KMS-11 (cell line): ENCODE measurements around the gene RAMACL.

Experiments
- H2AFZ ChIP-seq: fragments of 200-600 bp; sonication (generic); 2 replicates; pipeline ENCODE4 v1.6.1; 2016; ENCODE audit warnings: antibody characterized with exemption, mixed run types, low read depth
- H3K27ac ChIP-seq: fragments of 200-600 bp; sonication (generic); 2 replicates; pipeline ENCODE4 v1.6.1; 2016; ENCODE audit warnings: mild to moderate bottlenecking, mixed run types
- H3K27me3 ChIP-seq: fragments of 200-600 bp; sonication (generic); 2 replicates; pipeline ENCODE4 v1.6.1; 2017; ENCODE audit warnings: mild to moderate bottlenecking, low read depth, mixed run types, moderate library complexity; ENCODE audit not compliant: insufficient read depth
- H3K36me3 ChIP-seq: fragments of 200-600 bp; sonication (generic); 2 replicates; pipeline ENCODE4 v1.6.1; 2017; ENCODE audit warnings: mild to moderate bottlenecking, mixed run types; ENCODE audit not compliant: insufficient read depth
- H3K4me1 ChIP-seq: fragments of 200-600 bp; sonication (generic); 2 replicates; pipeline ENCODE4 v1.6.1; 2016; ENCODE audit warnings: mild to moderate bottlenecking, low read depth, mixed run types; ENCODE audit not compliant: poor library complexity, severe bottlenecking
- H3K4me2 ChIP-seq: fragments of 200-600 bp; sonication (generic); 2 replicates; pipeline ENCODE4 v1.7.0; 2016; ENCODE audit warnings: mild to moderate bottlenecking, mixed run types
- H3K4me3 ChIP-seq: fragments of 200-600 bp; sonication (generic); IDR thresholded peaks from 2 replicates; pipeline ENCODE4 v1.6.1; 2017; ENCODE audit warnings: low read depth, low read length, mixed read lengths; ENCODE audit not compliant: insufficient read depth
- H3K79me2 ChIP-seq: fragments of 200-600 bp; sonication (generic); 2 replicates; pipeline ENCODE4 v1.6.1; 2016; ENCODE audit warnings: low read depth, mixed run types; ENCODE audit not compliant: insufficient read depth
- H3K9ac ChIP-seq: fragments of 200-600 bp; sonication (generic); 2 replicates; pipeline ENCODE4 v1.6.1; 2016; ENCODE audit warnings: mild to moderate bottlenecking, mixed run types
- H4K20me1 ChIP-seq: fragments of 200-600 bp; sonication (generic); 2 replicates; pipeline ENCODE4 v1.6.1; 2016; ENCODE audit warnings: mild to moderate bottlenecking, mixed run types; ENCODE audit not compliant: insufficient read depth
- TF ChIP-seq, protein P1 (sequence below): fragments of 200-600 bp; sonication (generic); conservative IDR thresholded peaks from 2 replicates; pipeline ENCODE4 v1.6.1; 2017; ENCODE audit warnings: low read depth, mild to moderate bottlenecking, antibody characterized with exemption, low read length, moderate library complexity, mixed read lengths

Gene RAMACL

DNA sequence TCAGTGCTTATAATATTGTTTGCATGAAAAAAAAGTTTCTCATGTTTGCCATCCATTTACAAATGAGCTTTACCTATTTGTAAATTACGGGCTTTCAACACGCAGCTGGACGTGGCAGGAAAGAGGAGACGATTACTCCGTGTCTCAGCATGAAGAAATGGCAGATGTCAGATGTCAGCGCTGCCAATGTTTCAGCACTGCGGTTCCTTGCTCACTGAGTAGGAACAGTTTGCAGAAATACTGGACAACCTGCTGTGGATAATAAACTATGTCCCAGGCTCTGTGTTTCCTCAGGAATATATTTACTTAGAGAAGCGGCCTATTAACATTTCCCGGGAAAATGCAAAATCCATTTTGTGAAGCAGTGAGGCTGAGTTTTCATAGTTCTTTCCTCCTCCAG is 22.7 kb downstream of the RAMACL start:
- no peaks in the 10 kb centered on the region for H3K27me3 ChIP-seq
- no peak overlapping the region for H2AFZ ChIP-seq
- TF ChIP-seq, protein P1, sequence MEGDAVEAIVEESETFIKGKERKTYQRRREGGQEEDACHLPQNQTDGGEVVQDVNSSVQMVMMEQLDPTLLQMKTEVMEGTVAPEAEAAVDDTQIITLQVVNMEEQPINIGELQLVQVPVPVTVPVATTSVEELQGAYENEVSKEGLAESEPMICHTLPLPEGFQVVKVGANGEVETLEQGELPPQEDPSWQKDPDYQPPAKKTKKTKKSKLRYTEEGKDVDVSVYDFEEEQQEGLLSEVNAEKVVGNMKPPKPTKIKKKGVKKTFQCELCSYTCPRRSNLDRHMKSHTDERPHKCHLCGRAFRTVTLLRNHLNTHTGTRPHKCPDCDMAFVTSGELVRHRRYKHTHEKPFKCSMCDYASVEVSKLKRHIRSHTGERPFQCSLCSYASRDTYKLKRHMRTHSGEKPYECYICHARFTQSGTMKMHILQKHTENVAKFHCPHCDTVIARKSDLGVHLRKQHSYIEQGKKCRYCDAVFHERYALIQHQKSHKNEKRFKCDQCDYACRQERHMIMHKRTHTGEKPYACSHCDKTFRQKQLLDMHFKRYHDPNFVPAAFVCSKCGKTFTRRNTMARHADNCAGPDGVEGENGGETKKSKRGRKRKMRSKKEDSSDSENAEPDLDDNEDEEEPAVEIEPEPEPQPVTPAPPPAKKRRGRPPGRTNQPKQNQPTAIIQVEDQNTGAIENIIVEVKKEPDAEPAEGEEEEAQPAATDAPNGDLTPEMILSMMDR, result no peak
- no peaks in the 10 kb centered on the region for H3K36me3 ChIP-seq
- H3K4me1 ChIP-seq, result no peaks in the 10 kb centered on the region
- H3K4me2 ChIP-seq, result no peak overlapping the region
- H3K4me3 ChIP-seq, result no peak overlapping the region
- no peak overlapping the region for H3K27ac ChIP-seq
- no peaks in the 10 kb centered on the region for H4K20me1 ChIP-seq
- H3K79me2 ChIP-seq, result no peaks in the 10 kb centered on the region
- H3K9ac ChIP-seq, result no peak overlapping the region

GRCh38 chr6:166563200-166563599 is 23.3 kb downstream of the RAMACL start:
- no peak overlapping the region for H3K9ac ChIP-seq
- no peaks in the 10 kb centered on the region for H3K79me2 ChIP-seq
- H3K36me3 ChIP-seq, result no peaks in the 10 kb centered on the region
- no peak overlapping the region for H3K27ac ChIP-seq
- no peaks in the 10 kb centered on the region for H4K20me1 ChIP-seq
- H3K27me3 ChIP-seq, result no peaks in the 10 kb centered on the region
- no peak overlapping the region for H2AFZ ChIP-seq
- H3K4me1 ChIP-seq, result no peaks in the 10 kb centered on the region
- no peak overlapping the region for H3K4me3 ChIP-seq
- TF ChIP-seq, protein P1, result no peak
- no peak overlapping the region for H3K4me2 ChIP-seq

- Histone ChIP-seq H3K27me3 (no peaks in the 10 kb centered on the region), H3K9ac (no peak overlapping the region), H3K36me3 (no peaks in the 10 kb centered on the region), H2AFZ (no peak overlapping the region), H3K4me3 (no peak overlapping the region), H3K4me2 (no peak overlapping the region), H3K27ac (no peak overlapping the region), H3K4me1 (no peaks in the 10 kb centered on the region), H4K20me1 (no peaks in the 10 kb centered on the region), H3K79me2 (no peaks in the 10 kb centered on the region)
- TF ChIP-seq, protein P1, result no peak
These were observed 23.8 kb downstream of the RAMACL start for GRCh38 chr6:166562726-166563125.

- Histone ChIP-seq H3K79me2 (no peaks in the 10 kb centered on the region), H3K4me2 (no peak overlapping the region), H3K27ac (no peak overlapping the region), H3K27me3 (no peaks in the 10 kb centered on the region), H3K9ac (no peak overlapping the region), H3K4me1 (no peaks in the 10 kb centered on the region), H2AFZ (no peak overlapping the region), H3K36me3 (no peaks in the 10 kb centered on the region), H3K4me3 (no peak overlapping the region), H4K20me1 (no peaks in the 10 kb centered on the region)
- TF ChIP-seq, protein P1, result no peak
These were observed 24.6 kb downstream of the RAMACL start for GRCh38 chr6:166561771-166562359.
